Suprapubic skin (tissue), 4 donors: ENCODE data around the gene OSBP2. TPM values are rescaled to one million over a fixed set of nuclear protein-coding genes. Genes with fewer than 3 reads are reported as not detected.

Experiments used
- DNase-seq, 2 donors: peaks; one replicate each; pipeline ENCODE4 v3.0.0-alpha.2; 2019; ENCODE audit warnings: low spot score in 2 of 2
- H3K27ac ChIP-seq: fragments of 200-600 bp; sonication (generic); one replicate; pipeline ENCODE4 v1.5.1; 2019
- H3K27me3 ChIP-seq: fragments of 200-600 bp; sonication (generic); one replicate; pipeline ENCODE4 v1.5.1; 2019
- H3K36me3 ChIP-seq: fragments of 200-600 bp; sonication (generic); one replicate; pipeline ENCODE4 v1.5.1; 2019
- H3K4me1 ChIP-seq: fragments of 200-600 bp; sonication (generic); one replicate; pipeline ENCODE4 v1.5.1; 2019
- H3K4me3 ChIP-seq: fragments of 200-600 bp; sonication (generic); one replicate; pipeline ENCODE4 v1.5.1; 2019; ENCODE audit warnings: mild to moderate bottlenecking
- H3K9me3 ChIP-seq: fragments of 200-600 bp; sonication (generic); one replicate; pipeline ENCODE4 v1.5.1; 2019
- EP300 ChIP-seq: sonication (generic); formaldehyde crosslinking; IDR thresholded peaks from one replicate; pipeline ENCODE4 v1.6.1; 2017; ENCODE audit warnings: antibody characterized with exemption
- POLR2A ChIP-seq, 2 donors: fragments of 450-650 bp; IDR thresholded peaks; one replicate each; pipeline ENCODE4 v1.6.1; 2017; ENCODE audit warnings: antibody characterized with exemption in 2 of 2, mild to moderate bottlenecking in 2 of 2, moderate library complexity in 2 of 2
- POLR2AphosphoS5 ChIP-seq, 3 donors: sonication (generic); formaldehyde crosslinking; IDR thresholded peaks; one replicate each; pipeline ENCODE4 v1.6.1; 2017; ENCODE audit warnings: antibody characterized with exemption in 3 of 3
- WGBS: methylation state at CpG from one replicate; pipeline ENCODE4 v1.1.5; 2018; 5-methylcytosine and 5-hydroxymethylcytosine counted together
- total RNA-seq, 4 donors: library from RNA; depleted of rRNA; stranded (reverse); fragments of >200 nt; gene quantifications; one replicate each; pipeline ENCODE4 v1.1.0, GENCODE V29; 2016
- TF ChIP-seq, protein P1 (sequence below), 2 donors: fragments of 200-600 bp in 1 of 2; fragments of 450-650 bp in 1 of 2; sonication (generic) in 1 of 2; IDR thresholded peaks; one replicate each; pipeline ENCODE4 v1.5.1; 2016 to 2019; ENCODE audit warnings: antibody characterized with exemption in 2 of 2, mild to moderate bottlenecking in 1 of 2, moderate library complexity in 1 of 2

OSBP2 gene
- total RNA-seq, 4 donors from 2014 or later = 3.9 to 11.3 (median 6.4) TPM

DNA sequence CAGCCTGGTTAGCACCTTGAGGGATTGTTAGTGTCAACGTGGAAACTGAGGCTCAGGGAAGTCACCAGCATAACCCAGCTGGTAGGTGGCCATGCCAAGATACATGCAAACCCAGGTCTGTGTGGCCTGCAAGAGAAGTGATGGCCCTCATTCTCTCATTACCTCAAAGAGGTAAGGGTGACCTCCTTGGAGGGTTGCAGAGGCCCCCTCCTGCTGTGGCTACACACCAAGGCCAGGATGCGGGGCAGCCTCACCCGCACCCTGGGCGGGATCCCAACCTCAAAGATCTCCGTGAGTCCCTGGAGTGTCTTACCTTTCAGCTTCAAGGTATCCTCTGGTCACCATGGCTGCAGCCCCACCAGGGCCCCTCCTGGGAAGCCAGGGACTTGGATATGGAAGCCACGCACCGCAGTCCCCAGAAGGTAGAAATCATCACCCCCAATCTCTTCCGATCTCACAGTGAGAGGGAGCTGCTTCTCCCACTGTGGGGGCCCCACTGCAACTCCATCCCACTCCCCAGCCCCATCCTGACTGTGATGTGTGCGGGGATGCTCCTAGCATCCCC, 178.5 kb downstream of the OSBP2 start:
- DNase-seq = peak; percentile 37 to 57
- no peaks in the 10 kb centered on the region for H3K9me3 ChIP-seq
- no peak for TF ChIP-seq POLR2AphosphoS5 (IDR thresholded peaks at IDR 0.05)
- TF ChIP-seq POLR2A (IDR thresholded peaks at IDR 0.05) = no peak
- TF ChIP-seq EP300 = no peak
- TF ChIP-seq, protein P1, sequence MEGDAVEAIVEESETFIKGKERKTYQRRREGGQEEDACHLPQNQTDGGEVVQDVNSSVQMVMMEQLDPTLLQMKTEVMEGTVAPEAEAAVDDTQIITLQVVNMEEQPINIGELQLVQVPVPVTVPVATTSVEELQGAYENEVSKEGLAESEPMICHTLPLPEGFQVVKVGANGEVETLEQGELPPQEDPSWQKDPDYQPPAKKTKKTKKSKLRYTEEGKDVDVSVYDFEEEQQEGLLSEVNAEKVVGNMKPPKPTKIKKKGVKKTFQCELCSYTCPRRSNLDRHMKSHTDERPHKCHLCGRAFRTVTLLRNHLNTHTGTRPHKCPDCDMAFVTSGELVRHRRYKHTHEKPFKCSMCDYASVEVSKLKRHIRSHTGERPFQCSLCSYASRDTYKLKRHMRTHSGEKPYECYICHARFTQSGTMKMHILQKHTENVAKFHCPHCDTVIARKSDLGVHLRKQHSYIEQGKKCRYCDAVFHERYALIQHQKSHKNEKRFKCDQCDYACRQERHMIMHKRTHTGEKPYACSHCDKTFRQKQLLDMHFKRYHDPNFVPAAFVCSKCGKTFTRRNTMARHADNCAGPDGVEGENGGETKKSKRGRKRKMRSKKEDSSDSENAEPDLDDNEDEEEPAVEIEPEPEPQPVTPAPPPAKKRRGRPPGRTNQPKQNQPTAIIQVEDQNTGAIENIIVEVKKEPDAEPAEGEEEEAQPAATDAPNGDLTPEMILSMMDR (IDR thresholded peaks at IDR 0.05) = no peak
- H3K27ac ChIP-seq = no peak overlapping the region
- no peak overlapping the region for H3K4me3 ChIP-seq
- H3K27me3 ChIP-seq = no peaks in the 10 kb centered on the region
- peaks cover 4% of the 10 kb centered on the region for H3K36me3 ChIP-seq
- 89% methylated on average over 1 of the region's 9 CpGs for WGBS
- H3K4me1 ChIP-seq = no peaks in the 10 kb centered on the region

DNA sequence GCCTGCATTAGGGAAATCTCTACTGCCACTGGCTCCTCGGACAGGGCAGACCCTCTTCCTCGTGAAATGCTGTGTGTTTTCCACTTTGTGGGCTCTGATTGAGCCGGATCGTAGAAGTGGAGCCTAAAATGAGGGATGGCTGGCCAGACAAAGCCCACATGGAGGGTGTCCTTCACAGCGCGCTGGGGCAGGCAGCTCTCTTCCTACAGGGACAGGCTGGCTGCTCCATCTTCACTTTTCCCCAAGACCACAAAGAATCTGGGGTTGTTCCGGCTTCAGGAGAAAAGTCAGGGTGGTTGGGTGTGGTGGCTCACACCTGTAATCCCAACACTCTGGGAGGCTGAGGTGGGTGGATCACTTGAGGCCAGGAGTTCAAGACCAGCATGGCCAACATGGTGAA, 179.0 kb downstream of the OSBP2 start:
- peak; percentile 21 to 24 for DNase-seq
- H3K9me3 ChIP-seq = no peaks in the 10 kb centered on the region
- H3K4me1 ChIP-seq = no peaks in the 10 kb centered on the region
- WGBS = 89% methylated on average over 1 of the region's 7 CpGs
- TF ChIP-seq EP300 (no peak), POLR2A (IDR thresholded peaks at IDR 0.05) (no peak), POLR2AphosphoS5 (IDR thresholded peaks at IDR 0.05) (no peak)
- TF ChIP-seq, protein P1 (IDR thresholded peaks at IDR 0.05) = no peak
- peaks cover 4% of the 10 kb centered on the region for H3K36me3 ChIP-seq
- H3K4me3 ChIP-seq = no peak overlapping the region
- H3K27ac ChIP-seq = no peak overlapping the region
- H3K27me3 ChIP-seq = no peaks in the 10 kb centered on the region

DNA sequence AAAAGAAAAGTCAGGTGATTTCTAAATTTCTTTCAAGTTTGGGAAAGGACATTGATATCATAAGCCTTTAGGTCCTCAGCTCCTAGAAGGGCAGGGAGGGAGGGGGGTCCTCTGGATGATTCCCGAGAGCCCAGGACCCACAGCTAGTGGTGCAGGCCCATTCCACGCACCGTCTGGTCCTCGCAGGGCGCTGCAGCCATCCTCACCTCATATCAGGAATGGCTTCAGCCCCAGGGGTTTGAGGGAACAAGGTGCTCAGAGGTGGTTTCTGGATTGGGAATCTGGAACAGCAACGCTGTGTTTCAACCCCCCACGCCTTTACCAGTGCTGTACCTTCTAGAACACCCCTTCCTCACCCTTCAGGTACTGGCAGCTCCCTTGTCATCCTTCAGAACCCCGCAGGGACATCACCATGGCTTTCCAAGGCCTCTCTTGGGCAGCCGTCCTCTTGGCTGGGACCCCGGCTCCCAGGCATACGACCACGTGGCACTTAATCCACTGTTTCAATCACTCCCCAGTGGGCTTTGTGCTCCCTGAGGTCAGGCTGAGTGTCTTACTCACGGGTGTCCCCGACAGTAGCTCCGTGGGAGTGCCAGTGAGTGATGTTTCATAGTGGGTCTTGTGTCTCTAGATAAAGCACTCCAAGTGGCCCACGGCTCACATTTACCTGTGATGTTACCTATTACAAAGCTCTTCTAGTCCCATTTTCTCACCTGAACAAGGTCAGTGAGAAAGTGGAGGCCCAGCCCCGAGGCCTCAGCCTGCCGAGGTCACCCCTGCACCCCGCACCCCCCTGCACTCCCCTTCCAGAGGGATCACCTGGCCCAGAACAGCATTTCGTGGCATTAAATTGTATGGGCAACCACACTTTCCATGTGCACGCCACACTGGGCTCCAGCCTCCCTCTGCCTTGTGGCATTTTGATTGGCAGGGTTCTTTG, 180.0 kb downstream of the OSBP2 start:
- WGBS = 93% methylated on average over 20 of the region's 21 CpGs
- no peak for TF ChIP-seq POLR2AphosphoS5 (IDR thresholded peaks at IDR 0.05)
- TF ChIP-seq POLR2A (IDR thresholded peaks at IDR 0.05) = no peak
- TF ChIP-seq EP300 = no peak
- TF ChIP-seq, protein P1 (IDR thresholded peaks at IDR 0.05) = no peak
- no peaks in the 10 kb centered on the region for H3K27me3 ChIP-seq
- no peak overlapping the region for H3K4me3 ChIP-seq
- H3K27ac ChIP-seq = no peak overlapping the region
- DNase-seq = peak; percentile 44 to 78
- H3K36me3 ChIP-seq = peaks cover 4% of the 10 kb centered on the region
- H3K4me1 ChIP-seq = no peaks in the 10 kb centered on the region
- H3K9me3 ChIP-seq = no peaks in the 10 kb centered on the region

DNA sequence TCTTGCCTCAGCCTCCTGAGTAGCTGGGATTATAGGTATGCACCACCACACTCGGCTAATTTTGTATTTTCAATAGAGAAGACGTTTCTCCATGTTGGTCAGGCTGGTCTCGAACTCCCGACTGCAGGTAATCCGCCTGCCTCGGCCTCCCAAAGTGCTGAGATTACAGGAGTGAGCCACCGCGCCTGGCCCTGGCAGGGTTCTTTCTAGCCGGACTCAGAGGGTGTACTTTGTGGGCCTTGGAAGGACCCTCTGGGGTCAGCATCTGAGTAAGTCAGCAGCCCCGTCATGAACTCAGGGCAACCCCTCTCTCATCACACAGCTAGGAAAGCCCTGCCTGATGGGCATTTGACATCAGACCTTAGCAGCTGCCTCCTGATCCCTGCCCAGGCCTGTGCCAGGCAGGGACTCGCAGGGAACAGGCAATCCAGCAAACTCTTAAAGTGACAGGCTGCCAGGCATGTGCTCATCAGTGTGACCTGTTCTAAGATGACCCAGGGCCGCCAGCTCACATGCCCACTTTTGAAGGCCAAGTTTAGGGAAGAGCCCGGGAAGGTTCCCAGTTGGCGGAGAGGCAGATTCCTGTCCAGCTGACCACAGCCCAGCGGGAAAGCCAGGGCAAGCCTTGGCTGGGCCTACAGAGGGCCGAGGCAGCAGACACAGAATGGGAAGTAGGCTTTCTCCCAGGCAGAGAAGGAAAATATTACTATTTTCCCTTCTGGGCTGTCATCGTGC, 181.0 kb downstream of the OSBP2 start:
- Histone ChIP-seq H3K4me3 (no peak overlapping the region), H3K36me3 (peaks cover 3% of the 10 kb centered on the region), H3K4me1 (no peaks in the 10 kb centered on the region), H3K27ac (no peak overlapping the region), H3K27me3 (no peaks in the 10 kb centered on the region), H3K9me3 (no peaks in the 10 kb centered on the region)
- 89% methylated on average over 17 of the region's 17 CpGs for WGBS
- TF ChIP-seq EP300 (no peak), POLR2AphosphoS5 (IDR thresholded peaks at IDR 0.05) (no peak), POLR2A (IDR thresholded peaks at IDR 0.05) (no peak)
- TF ChIP-seq, protein P1 (IDR thresholded peaks at IDR 0.05) = no peak
- DNase-seq = peak; percentile 44 to 72
